GM23338 (cell line): Measurements from ENCODE around the gene C2CD4B. TPM values are rescaled to one million over a fixed set of nuclear protein-coding genes. Genes with fewer than 3 reads are reported as not detected.

ENCODE experiments used
- ATAC-seq: fragments of 200-7000 bp; cut with Tn5 transposase; 3 replicates; pipeline ENCODE4 v1.9.1; 2020
- DNase-seq: peaks from one replicate; pipeline ENCODE4 v3.0.0-alpha.2; 2015; ENCODE audit warnings: low spot score
- H2AFZ ChIP-seq: fragments of 200-600 bp; sonication (generic); 2 replicates; pipeline ENCODE4 v1.8.0; 2016; ENCODE audit warnings: antibody characterized with exemption, mild to moderate bottlenecking, moderate library complexity
- H3F3A ChIP-seq: fragments of 200-600 bp; sonication (generic); replicated peaks from 2 replicates; pipeline ENCODE4 v1.8.0; 2017; ENCODE audit warnings: antibody characterized with exemption, mixed run types, low read depth
- H3K27ac ChIP-seq: fragments of 200-600 bp; sonication (generic); 2 replicates; pipeline ENCODE4 v1.6.1; 2016; ENCODE audit warnings: low read depth
- H3K27me3 ChIP-seq: fragments of 200-600 bp; sonication (generic); 2 replicates; pipeline ENCODE4 v1.8.0; 2016; ENCODE audit warnings: mild to moderate bottlenecking, mixed run types, moderate library complexity; ENCODE audit not compliant: insufficient read depth
- H3K36me3 ChIP-seq: fragments of 200-600 bp; sonication (generic); 2 replicates; pipeline ENCODE4 v1.8.0; 2016; ENCODE audit warnings: mild to moderate bottlenecking; ENCODE audit not compliant: insufficient read depth
- H3K4me1 ChIP-seq: fragments of 200-600 bp; sonication (generic); 2 replicates; pipeline ENCODE4 v1.8.0; 2016; ENCODE audit warnings: mild to moderate bottlenecking, moderate library complexity; ENCODE audit not compliant: insufficient read depth
- H3K4me2 ChIP-seq: fragments of 200-600 bp; sonication (generic); 2 replicates; pipeline ENCODE4 v1.7.1; 2017; ENCODE audit warnings: mixed run types
- H3K4me3 ChIP-seq: fragments of 200-600 bp; sonication (generic); 2 replicates; pipeline ENCODE4 v1.6.1; 2016; ENCODE audit warnings: mixed run types
- H3K79me2 ChIP-seq: fragments of 200-600 bp; sonication (generic); replicated peaks from 2 replicates; pipeline ENCODE4 v1.8.0; 2017; ENCODE audit warnings: mild to moderate bottlenecking; ENCODE audit not compliant: insufficient read depth
- H3K9me2 ChIP-seq: fragments of 200-600 bp; sonication (generic); 2 replicates; pipeline ENCODE4 v1.8.0; 2017; ENCODE audit not compliant: insufficient read depth
- H4K20me1 ChIP-seq: fragments of 200-600 bp; sonication (generic); replicated peaks from 2 replicates; pipeline ENCODE4 v1.8.0; 2017; ENCODE audit warnings: mild to moderate bottlenecking; ENCODE audit not compliant: insufficient read depth
- H3K27ac Mint-ChIP-seq: 2 replicates; pipeline ENCODE4 v1.8.0; 2020; ENCODE audit warnings: inconsistent platforms, mild to moderate bottlenecking, moderate library complexity, mixed read lengths
- H3K27me3 Mint-ChIP-seq: 3 replicates; pipeline ENCODE4 v1.8.0; 2022; ENCODE audit warnings: low read depth, mild to moderate bottlenecking, moderate library complexity, mixed read lengths, inconsistent platforms; ENCODE audit not compliant: insufficient read depth, poor library complexity
- H3K36me3 Mint-ChIP-seq: 3 replicates; pipeline ENCODE4 v1.8.0; 2021; ENCODE audit warnings: low read depth, mild to moderate bottlenecking, inconsistent platforms, moderate library complexity, mixed read lengths
- H3K4me1 Mint-ChIP-seq: 3 replicates; pipeline ENCODE4 v1.8.0; 2020; ENCODE audit warnings: mild to moderate bottlenecking, inconsistent platforms, mixed read lengths
- H3K4me3 Mint-ChIP-seq: 3 replicates; pipeline ENCODE4 v1.8.0; 2021; ENCODE audit warnings: moderate library complexity, mild to moderate bottlenecking, inconsistent platforms, mixed read lengths
- H3K9me3 Mint-ChIP-seq: 3 replicates; pipeline ENCODE4 v1.8.0; 2020; ENCODE audit warnings: moderate library complexity, mild to moderate bottlenecking, inconsistent platforms, mixed read lengths
- CREB1 ChIP-seq: fragments of 250-450 bp; sonication (Bioruptor Pico); IDR thresholded peaks from 2 replicates; pipeline ENCODE4 v1.5.0; 2020; ENCODE audit warnings: low read depth, mild to moderate bottlenecking, moderate library complexity
- EZH2 ChIP-seq: fragments of 200-600 bp; sonication (generic); IDR thresholded peaks from one replicate; pipeline ENCODE4 v1.8.0; 2017; ENCODE audit warnings: antibody characterized with exemption, mild to moderate bottlenecking, low read depth; ENCODE audit not compliant: unreplicated experiment
- EZH2phosphoT487 ChIP-seq: fragments of 200-600 bp; sonication (generic); IDR thresholded peaks from one replicate; pipeline ENCODE4 v1.8.1; 2018; ENCODE audit warnings: antibody characterized with exemption; ENCODE audit not compliant: unreplicated experiment
- JUNB ChIP-seq: IDR thresholded peaks from one replicate; pipeline ENCODE4 v1.6.1; 2016; ENCODE audit warnings: antibody characterized with exemption; ENCODE audit not compliant: unreplicated experiment
- POLR2AphosphoS5 ChIP-seq: IDR thresholded peaks from 2 replicates; pipeline ENCODE4 v1.6.1; 2016; ENCODE audit warnings: antibody characterized with exemption, low read depth
- REST ChIP-seq: IDR thresholded peaks from one replicate; pipeline ENCODE4 v1.6.1; 2018; ENCODE audit warnings: antibody characterized with exemption; ENCODE audit not compliant: unreplicated experiment
- STAT1 ChIP-seq: IDR thresholded peaks from one replicate; pipeline ENCODE4 v1.6.1; 2016; ENCODE audit warnings: antibody characterized with exemption; ENCODE audit not compliant: unreplicated experiment
- ZNF114 ChIP-seq: fragments of 250-450 bp; sonication (Bioruptor Pico); IDR thresholded peaks from 2 replicates; pipeline ENCODE4 v1.5.0; 2020; ENCODE audit warnings: mild to moderate bottlenecking, moderate library complexity
- ZNF331 ChIP-seq: fragments of 250-450 bp; sonication (Bioruptor Pico); IDR thresholded peaks from 2 replicates; pipeline ENCODE4 v1.5.0; 2020; ENCODE audit warnings: low read depth, mild to moderate bottlenecking, moderate library complexity
- polyA plus RNA-seq: library from polyadenylated mRNA; unstranded; fragments of >200 nt; fragmentation: Nextera tagmentation; extraction: Ambion mirVana; gene quantifications from 2 replicates; pipeline ENCODE4 v1.2.1, GENCODE V29; 2016
- total RNA-seq: library from RNA; depleted of rRNA; stranded (reverse); fragments of >200 nt; shearing (Covaris generic); gene quantifications from 2 replicates; pipeline ENCODE4 v1.2.3, GENCODE V29; 2014
- TF ChIP-seq, protein P1 (sequence below): IDR thresholded peaks from 2 replicates; pipeline ENCODE4 v1.6.1; 2016; ENCODE audit warnings: antibody characterized with exemption
- TF ChIP-seq, protein P2 (sequence below): fragments of 250-450 bp; sonication (Bioruptor Pico); IDR thresholded peaks from 2 replicates; pipeline ENCODE4 v1.5.0; 2020; ENCODE audit warnings: mild to moderate bottlenecking, moderate library complexity
- TF ChIP-seq, protein P3 (sequence below), 2 experiments: fragments of 200-600 bp in 1 of 2; sonication (generic) in 1 of 2; conservative IDR thresholded peaks; 2 replicates each; pipeline versions ENCODE4 v1.5.1 to v1.6.1; 2016 to 2017; ENCODE audit warnings: antibody characterized with exemption in 2 of 2, low read depth in 2 of 2, mild to moderate bottlenecking in 2 of 2, moderate library complexity in 1 of 2

The C2CD4B gene
- total and polyA plus RNA-seq, 2 experiments from 2014 or later: 1.5 TPM; not detected in 1

GRCh38 chr15:62187910-62188309, 22.8 kb upstream of the C2CD4B start:
- no peaks in the 10 kb centered on the region; the same call in 2 of the 3 replicates for H3K36me3 Mint-ChIP-seq
- TF ChIP-seq, protein P1, sequence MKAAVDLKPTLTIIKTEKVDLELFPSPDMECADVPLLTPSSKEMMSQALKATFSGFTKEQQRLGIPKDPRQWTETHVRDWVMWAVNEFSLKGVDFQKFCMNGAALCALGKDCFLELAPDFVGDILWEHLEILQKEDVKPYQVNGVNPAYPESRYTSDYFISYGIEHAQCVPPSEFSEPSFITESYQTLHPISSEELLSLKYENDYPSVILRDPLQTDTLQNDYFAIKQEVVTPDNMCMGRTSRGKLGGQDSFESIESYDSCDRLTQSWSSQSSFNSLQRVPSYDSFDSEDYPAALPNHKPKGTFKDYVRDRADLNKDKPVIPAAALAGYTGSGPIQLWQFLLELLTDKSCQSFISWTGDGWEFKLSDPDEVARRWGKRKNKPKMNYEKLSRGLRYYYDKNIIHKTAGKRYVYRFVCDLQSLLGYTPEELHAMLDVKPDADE: no peak
- no peak for TF ChIP-seq REST
- TF ChIP-seq, protein P2, sequence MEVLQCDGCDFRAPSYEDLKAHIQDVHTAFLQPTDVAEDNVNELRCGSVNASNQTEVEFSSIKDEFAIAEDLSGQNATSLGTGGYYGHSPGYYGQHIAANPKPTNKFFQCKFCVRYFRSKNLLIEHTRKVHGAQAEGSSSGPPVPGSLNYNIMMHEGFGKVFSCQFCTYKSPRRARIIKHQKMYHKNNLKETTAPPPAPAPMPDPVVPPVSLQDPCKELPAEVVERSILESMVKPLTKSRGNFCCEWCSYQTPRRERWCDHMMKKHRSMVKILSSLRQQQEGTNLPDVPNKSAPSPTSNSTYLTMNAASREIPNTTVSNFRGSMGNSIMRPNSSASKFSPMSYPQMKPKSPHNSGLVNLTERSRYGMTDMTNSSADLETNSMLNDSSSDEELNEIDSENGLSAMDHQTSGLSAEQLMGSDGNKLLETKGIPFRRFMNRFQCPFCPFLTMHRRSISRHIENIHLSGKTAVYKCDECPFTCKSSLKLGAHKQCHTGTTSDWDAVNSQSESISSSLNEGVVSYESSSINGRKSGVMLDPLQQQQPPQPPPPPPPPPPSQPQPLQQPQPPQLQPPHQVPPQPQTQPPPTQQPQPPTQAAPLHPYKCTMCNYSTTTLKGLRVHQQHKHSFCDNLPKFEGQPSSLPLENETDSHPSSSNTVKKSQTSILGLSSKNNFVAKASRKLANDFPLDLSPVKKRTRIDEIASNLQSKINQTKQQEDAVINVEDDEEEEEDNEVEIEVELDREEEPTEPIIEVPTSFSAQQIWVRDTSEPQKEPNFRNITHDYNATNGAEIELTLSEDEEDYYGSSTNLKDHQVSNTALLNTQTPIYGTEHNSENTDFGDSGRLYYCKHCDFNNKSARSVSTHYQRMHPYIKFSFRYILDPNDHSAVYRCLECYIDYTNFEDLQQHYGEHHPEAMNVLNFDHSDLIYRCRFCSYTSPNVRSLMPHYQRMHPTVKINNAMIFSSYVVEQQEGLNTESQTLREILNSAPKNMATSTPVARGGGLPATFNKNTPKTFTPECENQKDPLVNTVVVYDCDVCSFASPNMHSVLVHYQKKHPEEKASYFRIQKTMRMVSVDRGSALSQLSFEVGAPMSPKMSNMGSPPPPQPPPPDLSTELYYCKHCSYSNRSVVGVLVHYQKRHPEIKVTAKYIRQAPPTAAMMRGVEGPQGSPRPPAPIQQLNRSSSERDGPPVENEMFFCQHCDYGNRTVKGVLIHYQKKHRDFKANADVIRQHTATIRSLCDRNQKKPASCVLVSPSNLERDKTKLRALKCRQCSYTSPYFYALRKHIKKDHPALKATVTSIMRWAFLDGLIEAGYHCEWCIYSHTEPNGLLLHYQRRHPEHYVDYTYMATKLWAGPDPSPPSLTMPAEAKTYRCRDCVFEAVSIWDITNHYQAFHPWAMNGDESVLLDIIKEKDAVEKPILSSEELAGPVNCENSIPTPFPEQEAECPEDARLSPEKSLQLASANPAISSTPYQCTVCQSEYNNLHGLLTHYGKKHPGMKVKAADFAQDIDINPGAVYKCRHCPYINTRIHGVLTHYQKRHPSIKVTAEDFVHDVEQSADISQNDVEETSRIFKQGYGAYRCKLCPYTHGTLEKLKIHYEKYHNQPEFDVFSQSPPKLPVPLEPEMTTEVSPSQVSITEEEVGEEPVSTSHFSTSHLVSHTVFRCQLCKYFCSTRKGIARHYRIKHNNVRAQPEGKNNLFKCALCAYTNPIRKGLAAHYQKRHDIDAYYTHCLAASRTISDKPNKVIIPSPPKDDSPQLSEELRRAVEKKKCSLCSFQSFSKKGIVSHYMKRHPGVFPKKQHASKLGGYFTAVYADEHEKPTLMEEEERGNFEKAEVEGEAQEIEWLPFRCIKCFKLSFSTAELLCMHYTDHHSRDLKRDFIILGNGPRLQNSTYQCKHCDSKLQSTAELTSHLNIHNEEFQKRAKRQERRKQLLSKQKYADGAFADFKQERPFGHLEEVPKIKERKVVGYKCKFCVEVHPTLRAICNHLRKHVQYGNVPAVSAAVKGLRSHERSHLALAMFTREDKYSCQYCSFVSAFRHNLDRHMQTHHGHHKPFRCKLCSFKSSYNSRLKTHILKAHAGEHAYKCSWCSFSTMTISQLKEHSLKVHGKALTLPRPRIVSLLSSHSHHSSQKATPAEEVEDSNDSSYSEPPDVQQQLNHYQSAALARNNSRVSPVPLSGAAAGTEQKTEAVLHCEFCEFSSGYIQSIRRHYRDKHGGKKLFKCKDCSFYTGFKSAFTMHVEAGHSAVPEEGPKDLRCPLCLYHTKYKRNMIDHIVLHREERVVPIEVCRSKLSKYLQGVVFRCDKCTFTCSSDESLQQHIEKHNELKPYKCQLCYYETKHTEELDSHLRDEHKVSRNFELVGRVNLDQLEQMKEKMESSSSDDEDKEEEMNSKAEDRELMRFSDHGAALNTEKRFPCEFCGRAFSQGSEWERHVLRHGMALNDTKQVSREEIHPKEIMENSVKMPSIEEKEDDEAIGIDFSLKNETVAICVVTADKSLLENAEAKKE (CRISPR knock-in tag): no peak
- no peak for TF ChIP-seq JUNB
- TF ChIP-seq CREB1: no peak
- no peak for TF ChIP-seq EZH2
- TF ChIP-seq, protein P3, sequence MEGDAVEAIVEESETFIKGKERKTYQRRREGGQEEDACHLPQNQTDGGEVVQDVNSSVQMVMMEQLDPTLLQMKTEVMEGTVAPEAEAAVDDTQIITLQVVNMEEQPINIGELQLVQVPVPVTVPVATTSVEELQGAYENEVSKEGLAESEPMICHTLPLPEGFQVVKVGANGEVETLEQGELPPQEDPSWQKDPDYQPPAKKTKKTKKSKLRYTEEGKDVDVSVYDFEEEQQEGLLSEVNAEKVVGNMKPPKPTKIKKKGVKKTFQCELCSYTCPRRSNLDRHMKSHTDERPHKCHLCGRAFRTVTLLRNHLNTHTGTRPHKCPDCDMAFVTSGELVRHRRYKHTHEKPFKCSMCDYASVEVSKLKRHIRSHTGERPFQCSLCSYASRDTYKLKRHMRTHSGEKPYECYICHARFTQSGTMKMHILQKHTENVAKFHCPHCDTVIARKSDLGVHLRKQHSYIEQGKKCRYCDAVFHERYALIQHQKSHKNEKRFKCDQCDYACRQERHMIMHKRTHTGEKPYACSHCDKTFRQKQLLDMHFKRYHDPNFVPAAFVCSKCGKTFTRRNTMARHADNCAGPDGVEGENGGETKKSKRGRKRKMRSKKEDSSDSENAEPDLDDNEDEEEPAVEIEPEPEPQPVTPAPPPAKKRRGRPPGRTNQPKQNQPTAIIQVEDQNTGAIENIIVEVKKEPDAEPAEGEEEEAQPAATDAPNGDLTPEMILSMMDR (conservative IDR thresholded peaks at IDR 0.05; ENCODE audit: low read depth in 2 of 2): no peak
- TF ChIP-seq ZNF331: no peak
- TF ChIP-seq STAT1: no peak
- no peak for TF ChIP-seq EZH2phosphoT487
- no peak for TF ChIP-seq ZNF114 (CRISPR knock-in tag)
- TF ChIP-seq POLR2AphosphoS5: no peak
- no peaks in the 10 kb centered on the region for H3K27me3 ChIP-seq
- peaks cover 4% of the 10 kb centered on the region; the same call in 1 of the 2 replicates for H3K4me1 ChIP-seq
- H3K36me3 ChIP-seq: no peaks in the 10 kb centered on the region; the same call in 1 of the 2 replicates
- H3K27ac Mint-ChIP-seq: no peak overlapping the region
- H3K9me2 ChIP-seq: no peaks in the 10 kb centered on the region
- H3K4me1 Mint-ChIP-seq: peaks cover 7% of the 10 kb centered on the region
- ATAC-seq (no peak), DNase-seq (no peak)
- no peaks in the 10 kb centered on the region for H3K79me2 ChIP-seq
- H3K4me3 ChIP-seq: no peak overlapping the region
- H3K4me2 ChIP-seq: no peak overlapping the region
- H3K9me3 Mint-ChIP-seq: peaks cover 8% of the 10 kb centered on the region
- no peaks in the 10 kb centered on the region for H3F3A ChIP-seq
- no peak overlapping the region for H3K4me3 Mint-ChIP-seq
- H3K27me3 Mint-ChIP-seq: peaks cover 2% of the 10 kb centered on the region
- H2AFZ ChIP-seq: no peak overlapping the region
- H3K27ac ChIP-seq: no peak overlapping the region
- no peaks in the 10 kb centered on the region for H4K20me1 ChIP-seq
